H9 (cell line): ENCODE data around the gene TDRD1. TPM values are rescaled to one million over a fixed set of nuclear protein-coding genes. Genes with fewer than 3 reads are reported as not detected.

Experiments used
- DNase-seq: peaks from one replicate; pipeline ENCODE4 v3.0.0-alpha.2; 2017
- H2AFZ ChIP-seq: one replicate; pipeline ENCODE4 v1.6.1; 2013; ENCODE audit warnings: mild to moderate bottlenecking, low read length, control low read depth, moderate library complexity
- H2AK5ac ChIP-seq: 2 replicates; pipeline ENCODE4 v1.6.1; 2013; ENCODE audit warnings: low read length, control low read depth, mixed read lengths; ENCODE audit not compliant: insufficient read length
- H2BK120ac ChIP-seq: one replicate; pipeline ENCODE4 v1.6.1; 2013; ENCODE audit warnings: low read depth, mild to moderate bottlenecking, low read length, control low read depth, inconsistent platforms; ENCODE audit not compliant: poor library complexity, severe bottlenecking
- H2BK12ac ChIP-seq: 2 replicates; pipeline ENCODE4 v1.6.1; 2013; ENCODE audit warnings: low read length, control low read depth, mixed read lengths, low read depth; ENCODE audit not compliant: insufficient read length
- H2BK15ac ChIP-seq: 2 replicates; pipeline ENCODE4 v1.6.1; 2013; ENCODE audit warnings: low read depth, low read length, control low read depth
- H2BK20ac ChIP-seq: one replicate; pipeline ENCODE4 v1.6.1; 2013; ENCODE audit warnings: low read depth, mild to moderate bottlenecking, low read length, control low read depth, inconsistent platforms; ENCODE audit not compliant: poor library complexity, severe bottlenecking
- H2BK5ac ChIP-seq: 2 replicates; pipeline ENCODE4 v1.6.1; 2013; ENCODE audit warnings: low read length, control low read depth, mixed read lengths; ENCODE audit not compliant: insufficient read length
- H3K14ac ChIP-seq: 2 replicates; pipeline ENCODE4 v1.6.1; 2013; ENCODE audit warnings: low read length, control low read depth; ENCODE audit not compliant: insufficient read depth
- H3K18ac ChIP-seq: 2 replicates; pipeline ENCODE4 v1.6.1; 2013; ENCODE audit warnings: low read depth, mild to moderate bottlenecking, mixed read lengths, low read length, control low read depth; ENCODE audit not compliant: insufficient read length
- H3K23ac ChIP-seq: 2 replicates; pipeline ENCODE4 v1.6.1; 2013; ENCODE audit warnings: low read length, control low read depth, mixed read lengths, low read depth; ENCODE audit not compliant: insufficient read length
- H3K23me2 ChIP-seq: 2 replicates; pipeline ENCODE4 v1.6.1; 2013; ENCODE audit warnings: low read depth, mild to moderate bottlenecking, mixed read lengths, low read length, control low read depth; ENCODE audit not compliant: insufficient read length, poor library complexity, severe bottlenecking
- H3K27ac ChIP-seq: 2 replicates; pipeline ENCODE4 v1.5.1; 2013; ENCODE audit warnings: low read length, control low read depth, mixed read lengths, low read depth; ENCODE audit not compliant: insufficient read length
- H3K27me3 ChIP-seq: 2 replicates; pipeline ENCODE4 v1.6.1; 2013; ENCODE audit warnings: low read length, control low read depth, inconsistent platforms; ENCODE audit not compliant: insufficient read depth
- H3K4ac ChIP-seq: 2 replicates; pipeline ENCODE4 v1.6.1; 2013; ENCODE audit warnings: low read depth, mild to moderate bottlenecking, control low read depth, inconsistent platforms, low read length, moderate library complexity
- H3K4me1 ChIP-seq: 2 replicates; pipeline ENCODE4 v1.6.1; 2013; ENCODE audit warnings: low read length, control low read depth, inconsistent platforms; ENCODE audit not compliant: insufficient read depth
- H3K4me2 ChIP-seq: 2 replicates; pipeline ENCODE4 v1.6.1; 2013; ENCODE audit warnings: low read length, control low read depth, mixed read lengths; ENCODE audit not compliant: insufficient read length, insufficient read depth
- H3K56ac ChIP-seq: 2 replicates; pipeline ENCODE4 v1.6.1; 2013; ENCODE audit warnings: low read depth, mild to moderate bottlenecking, mixed read lengths, low read length, control low read depth; ENCODE audit not compliant: insufficient read length
- H3K79me1 ChIP-seq: 2 replicates; pipeline ENCODE4 v1.6.1; 2013; ENCODE audit warnings: low read depth, mild to moderate bottlenecking, moderate library complexity, low read length, control low read depth, inconsistent platforms; ENCODE audit not compliant: insufficient read depth, poor library complexity, severe bottlenecking
- H3K79me2 ChIP-seq: 2 replicates; pipeline ENCODE4 v1.6.1; 2013; ENCODE audit warnings: low read length, control low read depth, inconsistent platforms; ENCODE audit not compliant: insufficient read depth
- H3K9ac ChIP-seq: 2 replicates; pipeline ENCODE4 v1.6.1; 2013; ENCODE audit warnings: low read length, control low read depth, mixed read lengths; ENCODE audit not compliant: insufficient read length; ENCODE audit errors: extremely low read depth
- H3K9me3 ChIP-seq: one replicate; pipeline ENCODE4 v1.6.1; 2013; ENCODE audit warnings: low read depth, low read length, inconsistent platforms; ENCODE audit not compliant: control insufficient read depth
- H3T11ph ChIP-seq: one replicate; pipeline ENCODE4 v1.6.1; 2013; ENCODE audit warnings: mild to moderate bottlenecking, low read length, control low read depth, inconsistent platforms
- H4K20me1 ChIP-seq: one replicate; pipeline ENCODE4 v1.6.1; 2013; ENCODE audit not compliant: control insufficient read depth, insufficient read length, insufficient read depth
- H4K5ac ChIP-seq: 2 replicates; pipeline ENCODE4 v1.6.1; 2013; ENCODE audit warnings: low read depth, mild to moderate bottlenecking, mixed read lengths, low read length, control low read depth; ENCODE audit not compliant: insufficient read length
- H4K8ac ChIP-seq: replicated peaks from 2 replicates; pipeline ENCODE4 v1.6.1; 2013; ENCODE audit warnings: low read length, control low read depth, mixed read lengths, low read depth; ENCODE audit not compliant: insufficient read length
- H4K91ac ChIP-seq: 2 replicates; pipeline ENCODE4 v1.6.1; 2013; ENCODE audit warnings: low read depth, mild to moderate bottlenecking, moderate library complexity, mixed read lengths, low read length, control low read depth; ENCODE audit not compliant: insufficient read length
- H3K27ac Mint-ChIP-seq, 3 experiments: 2 replicates in 2 of 3; 3 replicates in 1 of 3; pipeline ENCODE4 v1.8.0; 2020 to 2021; ENCODE audit warnings: mixed read lengths in 3 of 3, mild to moderate bottlenecking in 1 of 3, moderate library complexity in 1 of 3
- H3K27me3 Mint-ChIP-seq: 2 replicates; pipeline ENCODE4 v1.8.0; 2021; ENCODE audit warnings: low read depth, mild to moderate bottlenecking, moderate library complexity, mixed read lengths
- H3K36me3 Mint-ChIP-seq, 3 experiments: 2 replicates in 2 of 3; 3 replicates in 1 of 3; pipeline ENCODE4 v1.8.0; 2020 to 2021; ENCODE audit warnings: low read depth in 3 of 3, mixed read lengths in 3 of 3; ENCODE audit not compliant: insufficient read depth in 1 of 3
- H3K4me1 Mint-ChIP-seq, 2 experiments: 2 replicates each; pipeline ENCODE4 v1.8.0; 2020; ENCODE audit warnings: mixed read lengths in 2 of 2
- H3K4me3 Mint-ChIP-seq, 2 experiments: 2 replicates in 1 of 2; 3 replicates in 1 of 2; pipeline ENCODE4 v1.8.0; 2020 to 2021; ENCODE audit warnings: mild to moderate bottlenecking in 2 of 2, mixed read lengths in 2 of 2, moderate library complexity in 1 of 2
- H3K9me3 Mint-ChIP-seq, 2 experiments: 2 replicates in 1 of 2; 3 replicates in 1 of 2; pipeline ENCODE4 v1.8.0; 2020; ENCODE audit warnings: mild to moderate bottlenecking in 2 of 2, mixed read lengths in 2 of 2, moderate library complexity in 1 of 2
- WGBS: extraction: QIAGEN DNeasy Blood & Tissue Kit; methylation state at CpG from one replicate; pipeline ENCODE4 v1.1.7; 2013; ENCODE audit warnings: missing lambda C conversion rate, low lambda C conversion rate, mixed read lengths; ENCODE audit not compliant: insufficient read length; ENCODE audit errors: extremely low coverage; 5-methylcytosine and 5-hydroxymethylcytosine counted together
- total RNA-seq: library from RNA; stranded (reverse); gene quantifications from 2 replicates; pipeline ENCODE4 v1.2.1, GENCODE V29; 2021
- TF ChIP-seq, protein P1 (sequence below): fragments of 200-600 bp; sonication (generic); conservative IDR thresholded peaks from 3 replicates; pipeline ENCODE4 v1.8.0; 2021; ENCODE audit warnings: antibody characterized with exemption, mild to moderate bottlenecking

Gene TDRD1
- total RNA-seq, 1 experiment from 2014 or later = 0.15 TPM

DNA sequence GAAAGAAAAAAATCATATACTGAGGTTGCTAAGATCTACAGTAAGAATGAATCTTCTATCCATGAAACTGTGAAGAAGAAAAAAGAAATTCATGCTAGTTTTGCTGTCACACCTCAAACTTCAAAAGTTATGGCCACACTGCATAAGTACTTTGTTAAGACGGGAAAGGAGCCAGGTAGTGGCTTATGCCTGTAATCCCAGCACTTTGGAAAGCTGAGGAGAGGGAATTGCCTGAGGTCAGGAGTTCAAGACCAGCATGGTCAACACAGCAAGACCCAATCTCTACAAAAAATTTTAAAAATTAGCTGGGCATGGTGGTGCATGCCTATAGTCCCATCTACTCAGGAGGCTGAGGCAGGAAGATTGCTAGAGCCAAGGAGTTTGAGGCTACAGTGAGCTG, 27.3 kb upstream of the TDRD1 start:
- H3T11ph ChIP-seq = no peak overlapping the region
- peaks cover 0 to 3% of the 10 kb centered on the region in 2 experiments; a peak in 1 of 5 replicates for H3K9me3 Mint-ChIP-seq
- H3K36me3 Mint-ChIP-seq = peaks cover 9 to 44% (median 37%) of the 10 kb centered on the region in 3 experiments; a peak in 6 of 7 replicates
- H3K27me3 ChIP-seq = no peaks in the 10 kb centered on the region
- no peak overlapping the region for H3K4me3 Mint-ChIP-seq
- no peaks in the 10 kb centered on the region for H3K27me3 Mint-ChIP-seq
- no peak overlapping the region for H4K8ac ChIP-seq
- no peak overlapping the region for H2BK5ac ChIP-seq
- no peaks in the 10 kb centered on the region for H3K4me1 ChIP-seq
- no peak overlapping the region for H2BK120ac ChIP-seq
- H2BK15ac ChIP-seq = no peak overlapping the region
- H3K9ac ChIP-seq = no peak overlapping the region
- no peak overlapping the region for H2AK5ac ChIP-seq
- no peak overlapping the region for H3K14ac ChIP-seq
- H4K20me1 ChIP-seq = no peaks in the 10 kb centered on the region
- H3K9me3 ChIP-seq = no peaks in the 10 kb centered on the region
- H3K79me2 ChIP-seq = no peaks in the 10 kb centered on the region
- no peak overlapping the region for H4K5ac ChIP-seq
- no peak for DNase-seq
- no peak overlapping the region for H3K27ac ChIP-seq
- WGBS = no CpG with 5 or more reads among the region's 1 CpG
- H2BK12ac ChIP-seq = no peak overlapping the region
- no peaks in the 10 kb centered on the region for H3K23me2 ChIP-seq
- H3K27ac Mint-ChIP-seq = no peak overlapping the region
- peaks cover 4% of the 10 kb centered on the region in 2 experiments; a peak in 3 of 4 replicates for H3K4me1 Mint-ChIP-seq
- no peak overlapping the region for H2AFZ ChIP-seq
- no peak overlapping the region for H3K56ac ChIP-seq
- H2BK20ac ChIP-seq = no peak overlapping the region
- no peak overlapping the region for H3K23ac ChIP-seq
- peaks cover 3% of the 10 kb centered on the region for H3K79me1 ChIP-seq
- no peak overlapping the region for H3K4ac ChIP-seq
- H3K18ac ChIP-seq = no peak overlapping the region
- no peak overlapping the region for H4K91ac ChIP-seq
- TF ChIP-seq, protein P1, sequence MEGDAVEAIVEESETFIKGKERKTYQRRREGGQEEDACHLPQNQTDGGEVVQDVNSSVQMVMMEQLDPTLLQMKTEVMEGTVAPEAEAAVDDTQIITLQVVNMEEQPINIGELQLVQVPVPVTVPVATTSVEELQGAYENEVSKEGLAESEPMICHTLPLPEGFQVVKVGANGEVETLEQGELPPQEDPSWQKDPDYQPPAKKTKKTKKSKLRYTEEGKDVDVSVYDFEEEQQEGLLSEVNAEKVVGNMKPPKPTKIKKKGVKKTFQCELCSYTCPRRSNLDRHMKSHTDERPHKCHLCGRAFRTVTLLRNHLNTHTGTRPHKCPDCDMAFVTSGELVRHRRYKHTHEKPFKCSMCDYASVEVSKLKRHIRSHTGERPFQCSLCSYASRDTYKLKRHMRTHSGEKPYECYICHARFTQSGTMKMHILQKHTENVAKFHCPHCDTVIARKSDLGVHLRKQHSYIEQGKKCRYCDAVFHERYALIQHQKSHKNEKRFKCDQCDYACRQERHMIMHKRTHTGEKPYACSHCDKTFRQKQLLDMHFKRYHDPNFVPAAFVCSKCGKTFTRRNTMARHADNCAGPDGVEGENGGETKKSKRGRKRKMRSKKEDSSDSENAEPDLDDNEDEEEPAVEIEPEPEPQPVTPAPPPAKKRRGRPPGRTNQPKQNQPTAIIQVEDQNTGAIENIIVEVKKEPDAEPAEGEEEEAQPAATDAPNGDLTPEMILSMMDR = no peak
- H3K4me2 ChIP-seq = no peak overlapping the region
